NT2/D1 (cell line): ENCODE measurements around the gene ADAMTS4.

ENCODE experiments used
- DNase-seq: peaks from one replicate; pipeline ENCODE4 v3.0.0-alpha.2; 2011; ENCODE audit warnings: low read depth, low spot score
- H3K27me3 ChIP-seq: 2 replicates; pipeline ENCODE4 v1.6.0; 2011; ENCODE audit warnings: mild to moderate bottlenecking; ENCODE audit not compliant: insufficient read length, insufficient read depth
- H3K36me3 ChIP-seq: 2 replicates; pipeline ENCODE4 v1.6.1; 2011; ENCODE audit warnings: mild to moderate bottlenecking, low read length, mixed read lengths; ENCODE audit not compliant: insufficient read depth, insufficient read length
- H3K4me1 ChIP-seq: 2 replicates; pipeline ENCODE4 v1.5.1; 2011; ENCODE audit not compliant: insufficient read depth, insufficient read length
- H3K4me3 ChIP-seq: 2 replicates; pipeline ENCODE4 v1.5.1; 2011; ENCODE audit warnings: low read depth; ENCODE audit not compliant: insufficient read length
- H3K9ac ChIP-seq: 2 replicates; pipeline ENCODE4 v1.6.0; 2011; ENCODE audit warnings: low read depth; ENCODE audit not compliant: insufficient read length
- H3K9me3 ChIP-seq: 2 replicates; pipeline ENCODE4 v1.5.1; 2011; ENCODE audit warnings: mild to moderate bottlenecking, low read length; ENCODE audit not compliant: insufficient read depth
- SUZ12 ChIP-seq: IDR thresholded peaks from 2 replicates; pipeline ENCODE4 v1.6.1; 2011; ENCODE audit not compliant: insufficient read length, insufficient read depth; ENCODE audit errors: extremely low read depth
- YY1 ChIP-seq: IDR thresholded peaks from 2 replicates; pipeline ENCODE4 v1.6.1; 2011; ENCODE audit not compliant: insufficient read length, insufficient read depth
- ZNF274 ChIP-seq: IDR thresholded peaks from 2 replicates; pipeline ENCODE4 v1.6.1; 2011; ENCODE audit warnings: mild to moderate bottlenecking, low read depth, low read length

ADAMTS4 gene

DNA sequence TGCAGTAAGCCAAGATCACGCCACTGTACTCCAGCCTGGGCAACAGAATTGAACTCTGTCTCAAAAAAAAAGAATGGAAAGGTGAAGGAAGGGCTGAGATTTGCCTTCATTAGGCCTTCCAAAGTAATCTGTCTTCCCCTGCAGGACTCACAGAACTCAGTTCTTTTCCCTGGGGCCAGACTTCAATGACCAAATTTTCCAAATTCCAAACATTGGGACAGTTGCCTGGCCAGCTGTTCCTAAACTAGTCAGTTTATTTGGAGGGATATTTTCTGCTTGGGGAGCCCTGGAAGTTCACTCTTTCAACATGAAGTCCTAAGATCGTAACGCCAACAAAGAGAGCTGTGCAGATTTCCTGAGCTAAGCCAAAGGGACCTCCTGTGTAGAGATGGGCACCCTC, 61.0 kb downstream of the ADAMTS4 start:
- H3K9me3 ChIP-seq, result no peaks in the 10 kb centered on the region
- TF ChIP-seq ZNF274 (no peak), SUZ12 (no peak), YY1 (no peak)
- H3K27me3 ChIP-seq, result no peaks in the 10 kb centered on the region
- peaks cover 2% of the 10 kb centered on the region for H3K4me1 ChIP-seq
- DNase-seq, result no peak
- peaks cover 57% of the 10 kb centered on the region for H3K36me3 ChIP-seq
- no peak overlapping the region for H3K9ac ChIP-seq
- no peak overlapping the region for H3K4me3 ChIP-seq
